ENCODE data around the gene OLIG1. TPM values are rescaled to one million over a fixed set of nuclear protein-coding genes. Genes with fewer than 3 reads are reported as not detected.

The OLIG1 gene
- polyA plus RNA-seq, 3 donors: not detected

DNA sequence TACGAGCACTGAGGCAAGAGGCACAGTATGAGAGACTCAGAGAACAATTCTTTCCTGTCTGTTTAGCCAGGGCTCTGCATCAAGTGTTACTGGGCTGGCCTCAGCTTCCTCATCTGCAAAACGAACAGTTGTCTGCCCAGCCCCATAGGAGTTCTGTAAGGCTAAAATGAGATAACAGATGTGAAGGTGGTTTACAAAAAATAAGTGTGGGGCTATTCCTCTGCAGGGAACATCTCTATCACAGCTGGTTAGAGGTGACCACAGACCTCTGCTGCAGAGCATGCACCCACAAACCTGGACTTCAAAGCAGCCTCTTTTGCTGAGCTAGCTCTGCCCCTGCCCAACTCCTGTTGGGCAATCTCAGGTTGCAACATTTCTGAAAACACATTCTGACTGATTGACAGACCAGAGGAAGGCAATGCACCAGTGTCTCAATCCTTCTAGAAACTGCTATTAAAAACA, 10.5 kb upstream of the OLIG1 start:
- DNase-seq (ENCODE audit: low read depth in 3 of 3, low spot score in 2 of 3): no peak

DNA sequence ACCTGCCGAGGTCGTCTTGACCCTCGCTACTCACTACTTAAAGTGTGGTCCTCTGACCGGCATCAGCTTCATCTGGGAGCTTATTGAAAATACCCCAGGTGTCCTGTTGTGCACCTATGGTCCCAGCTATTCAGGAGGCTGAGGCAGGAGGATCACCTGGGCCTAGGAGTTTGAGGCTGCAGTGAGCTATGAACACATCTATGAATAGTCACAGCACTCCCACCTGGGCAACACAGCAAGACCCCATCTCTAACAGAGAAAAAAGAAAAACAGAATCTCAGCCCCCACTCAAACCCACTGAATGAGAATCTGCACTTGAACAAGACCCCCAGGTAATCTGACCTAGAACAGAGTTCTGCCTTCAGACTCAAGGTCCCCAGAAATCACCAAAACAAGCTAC, 8.7 kb upstream of the OLIG1 start:
- no peak for DNase-seq (ENCODE audit: low read depth in 3 of 3, low spot score in 2 of 3)

DNA sequence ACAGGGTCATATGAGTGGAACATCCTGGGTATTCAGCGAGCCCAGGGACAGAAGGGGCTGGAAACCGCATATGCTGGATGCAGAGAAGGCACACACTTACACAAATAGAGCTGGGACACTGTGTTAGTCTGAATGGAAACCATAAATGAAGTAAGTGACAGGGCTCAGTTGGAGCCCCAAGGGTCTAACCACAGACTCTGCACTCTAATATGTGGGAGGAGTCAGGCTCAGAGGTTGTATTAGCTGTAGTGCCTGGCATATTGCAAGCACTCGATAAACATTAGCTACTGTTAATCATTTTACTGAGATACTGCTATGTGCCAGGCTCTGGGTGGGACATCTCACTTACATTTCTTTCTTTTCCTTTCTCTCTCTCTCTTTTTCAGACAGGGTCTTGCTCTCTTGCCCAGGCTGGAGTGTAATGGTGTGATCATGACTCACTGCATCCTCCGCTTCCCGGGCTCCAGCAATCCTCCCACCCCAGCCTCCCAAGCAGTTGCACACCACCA, 6.5 kb upstream of the OLIG1 start:
- no peak for DNase-seq (ENCODE audit: low read depth in 3 of 3, low spot score in 2 of 3)

DNA sequence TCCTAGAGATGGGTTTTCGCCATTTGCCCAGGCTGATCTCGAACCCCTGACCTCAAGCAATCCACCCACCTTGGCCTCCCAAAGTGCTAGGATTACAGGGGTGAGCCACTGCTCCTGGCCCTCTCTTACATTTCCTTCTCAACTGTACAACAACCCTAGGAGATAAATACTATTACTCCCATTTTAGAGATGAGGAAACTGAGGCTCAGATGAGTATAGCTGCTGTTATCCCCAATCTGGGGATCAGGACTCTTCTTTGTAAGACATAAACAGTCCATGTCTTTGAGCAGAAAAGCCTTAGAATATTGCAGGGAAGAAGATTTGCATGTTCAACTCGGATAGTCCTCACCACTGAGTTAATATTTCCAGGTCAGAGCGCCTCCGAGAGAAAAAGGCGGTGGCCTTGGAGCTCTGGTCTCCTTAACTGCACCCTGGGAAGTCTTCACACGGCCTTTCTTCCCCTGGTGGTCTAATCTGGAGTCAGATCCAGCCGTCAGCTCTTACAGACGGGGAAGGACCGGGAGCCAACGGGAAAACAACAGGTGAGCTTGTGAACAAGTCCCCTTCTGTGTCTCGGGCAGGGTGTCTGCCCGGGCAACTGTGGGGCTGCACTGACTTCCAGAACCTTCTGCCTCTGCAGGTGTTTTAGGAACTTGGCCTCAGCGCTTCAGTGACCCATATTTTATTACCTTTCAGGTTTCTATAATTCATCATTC, 5.9 kb upstream of the OLIG1 start:
- DNase-seq (ENCODE audit: low read depth in 3 of 3, low spot score in 2 of 3): no peak

DNA sequence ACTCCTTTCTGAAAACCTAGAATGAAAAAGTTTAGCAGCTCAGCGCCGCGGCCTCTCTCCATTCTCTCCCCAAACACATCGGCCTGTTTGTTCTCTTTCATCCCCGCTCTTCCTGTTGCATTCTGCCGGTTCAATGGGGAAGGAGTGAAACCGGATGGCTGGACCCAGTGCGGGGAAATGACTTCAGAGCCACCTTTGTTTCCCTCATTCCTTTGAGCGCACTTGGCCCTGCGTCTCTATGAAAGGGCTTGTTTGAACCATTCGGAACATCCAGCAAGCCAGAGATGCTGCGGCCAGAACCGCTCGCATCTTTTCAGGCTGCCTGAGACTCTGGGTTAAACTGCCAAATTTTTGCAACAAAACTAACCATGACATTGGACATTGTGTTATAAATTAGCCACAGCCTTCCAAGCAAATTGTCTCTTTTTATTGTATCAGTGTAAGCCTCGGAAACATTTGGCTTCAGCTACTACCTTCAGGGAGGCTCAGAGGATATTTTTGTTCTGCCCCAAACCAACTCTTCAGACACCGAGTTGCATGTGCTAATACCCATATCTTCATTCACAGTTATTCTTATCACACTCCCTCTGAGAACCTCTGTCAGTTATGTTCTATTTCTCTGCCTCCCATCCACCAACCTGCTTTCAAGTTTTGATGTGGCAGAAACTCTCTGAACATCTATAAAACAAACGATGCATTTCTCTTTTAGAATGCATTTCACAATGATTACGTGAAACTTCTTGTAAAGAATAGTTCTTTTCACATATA, 5.1 kb upstream of the OLIG1 start:
- no peak for DNase-seq (ENCODE audit: low read depth in 3 of 3, low spot score in 2 of 3)

DNA sequence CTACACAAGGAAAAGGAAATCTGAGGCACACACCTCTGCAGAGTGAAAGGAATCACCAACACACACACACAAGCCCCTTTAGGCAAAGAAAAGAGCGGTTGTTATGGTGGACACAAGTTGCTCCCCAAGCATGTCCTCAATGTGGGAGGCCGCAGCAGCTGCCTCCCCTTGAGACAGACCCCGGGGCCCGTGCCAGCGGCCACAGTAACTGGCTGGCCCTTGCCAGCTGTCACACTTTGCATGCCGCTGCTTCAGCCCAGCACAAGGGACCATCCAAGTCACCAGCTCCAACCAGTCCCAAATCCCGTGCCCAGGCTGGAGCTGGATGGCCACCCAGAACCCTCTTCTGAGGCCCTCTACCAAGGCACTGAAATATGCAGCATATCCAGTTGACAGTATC, 2.9 kb upstream of the OLIG1 start:
- no peak for DNase-seq (ENCODE audit: low read depth in 3 of 3, low spot score in 2 of 3)

DNA sequence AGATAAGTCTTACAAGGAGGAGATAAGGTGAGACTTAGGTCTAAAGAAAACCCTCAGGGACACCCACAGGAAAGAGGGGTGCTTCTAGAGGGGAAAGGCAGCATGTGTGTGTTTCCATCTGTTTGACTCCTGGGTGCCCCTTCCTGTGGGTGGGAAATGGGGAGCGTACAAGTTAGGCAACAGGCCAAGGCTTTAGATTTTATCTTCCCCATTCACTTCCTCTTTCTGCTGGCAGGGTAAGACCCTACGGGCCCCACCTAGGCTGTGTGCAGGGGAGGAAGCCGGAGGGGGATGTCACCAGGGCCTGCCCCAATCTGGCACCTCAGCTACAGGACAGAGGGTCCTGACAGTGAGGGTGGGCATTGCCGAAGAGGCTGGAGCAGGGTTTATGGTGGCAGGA, 2.5 kb upstream of the OLIG1 start:
- no peak for DNase-seq (ENCODE audit: low read depth in 3 of 3, low spot score in 2 of 3)

DNA sequence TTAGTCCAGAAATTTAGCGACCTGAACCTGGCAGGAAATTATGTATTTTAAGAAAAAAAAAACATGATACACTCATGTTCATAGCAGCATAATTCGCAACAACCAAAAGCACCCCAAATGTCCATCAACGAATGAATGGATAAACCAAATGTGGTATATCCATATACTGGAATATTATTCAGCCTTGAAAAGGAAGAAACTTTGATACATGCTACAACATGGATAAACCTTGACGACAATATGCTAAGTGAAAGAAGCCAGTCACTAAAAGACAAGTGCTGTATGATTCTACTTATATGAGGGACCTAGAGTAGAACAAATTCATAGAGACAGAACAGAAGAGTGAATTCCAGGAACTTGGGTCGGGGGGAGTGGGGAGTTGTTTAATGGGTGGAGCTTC, 698 bp upstream of the OLIG1 start:
- DNase-seq (ENCODE audit: low read depth in 3 of 3, low spot score in 2 of 3): no peak

DNA sequence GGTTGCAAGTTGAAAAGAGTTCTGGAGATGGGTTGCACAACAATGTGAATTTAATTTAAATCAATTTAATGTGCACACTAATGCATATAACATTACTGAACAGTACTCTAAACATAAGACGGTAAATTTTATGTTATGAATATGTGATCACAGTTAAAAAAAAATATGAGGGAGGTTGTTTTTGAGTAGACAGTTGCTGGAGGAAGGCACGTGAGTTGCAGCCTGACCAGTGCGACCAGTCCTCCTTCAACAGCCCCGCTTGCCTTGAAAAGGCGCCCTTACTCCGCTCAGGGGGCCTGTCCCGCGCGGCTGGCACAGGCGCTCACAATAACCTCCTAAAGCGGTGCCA, 322 bp upstream of the OLIG1 start:
- no peak for DNase-seq (ENCODE audit: low read depth in 3 of 3, low spot score in 2 of 3)

DNA sequence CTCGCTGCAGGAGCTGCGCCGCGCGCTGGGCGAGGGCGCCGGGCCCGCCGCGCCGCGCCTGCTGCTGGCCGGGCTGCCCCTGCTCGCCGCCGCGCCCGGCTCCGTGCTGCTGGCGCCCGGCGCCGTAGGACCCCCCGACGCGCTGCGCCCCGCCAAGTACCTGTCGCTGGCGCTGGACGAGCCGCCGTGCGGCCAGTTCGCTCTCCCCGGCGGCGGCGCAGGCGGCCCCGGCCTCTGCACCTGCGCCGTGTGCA, 730 bp downstream of the OLIG1 start:
- no peak for DNase-seq (ENCODE audit: low read depth in 3 of 3, low spot score in 2 of 3)

DNA sequence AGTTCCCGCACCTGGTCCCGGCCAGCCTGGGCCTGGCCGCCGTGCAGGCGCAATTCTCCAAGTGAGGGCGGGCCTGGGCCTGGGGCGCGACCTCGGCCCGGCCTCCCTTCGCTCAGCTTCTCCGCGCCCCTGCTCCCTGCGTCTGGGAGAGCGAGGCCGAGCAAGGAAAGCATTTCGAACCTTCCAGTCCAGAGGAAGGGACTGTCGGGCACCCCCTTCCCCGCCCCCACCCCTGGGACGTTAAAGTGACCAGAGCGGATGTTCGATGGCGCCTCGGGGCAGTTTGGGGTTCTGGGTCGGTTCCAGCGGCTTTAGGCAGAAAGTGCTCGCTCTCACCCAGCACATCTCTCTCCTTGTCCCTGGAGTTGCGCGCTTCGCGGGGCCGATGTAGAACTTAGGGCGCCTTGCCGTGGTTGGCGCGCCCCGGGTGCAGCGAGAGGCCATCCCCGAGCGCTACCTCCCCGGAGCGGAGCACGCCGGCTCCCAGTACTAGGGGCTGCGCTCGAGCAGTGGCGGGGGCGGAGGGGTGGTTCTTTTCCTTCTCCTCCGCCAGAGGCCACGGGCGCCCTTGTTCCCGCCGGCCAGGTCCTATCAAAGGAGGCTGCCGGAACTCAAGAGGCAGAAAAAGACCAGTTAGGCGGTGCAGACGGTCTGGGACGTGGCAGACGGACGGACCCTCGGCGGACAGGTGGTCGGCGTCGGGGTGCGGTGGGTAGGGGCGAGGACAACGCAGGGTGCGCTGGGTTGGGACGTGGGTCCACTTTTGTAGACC, 1.2 kb downstream of the OLIG1 start:
- no peak for DNase-seq (ENCODE audit: low read depth in 3 of 3, low spot score in 2 of 3)

DNA sequence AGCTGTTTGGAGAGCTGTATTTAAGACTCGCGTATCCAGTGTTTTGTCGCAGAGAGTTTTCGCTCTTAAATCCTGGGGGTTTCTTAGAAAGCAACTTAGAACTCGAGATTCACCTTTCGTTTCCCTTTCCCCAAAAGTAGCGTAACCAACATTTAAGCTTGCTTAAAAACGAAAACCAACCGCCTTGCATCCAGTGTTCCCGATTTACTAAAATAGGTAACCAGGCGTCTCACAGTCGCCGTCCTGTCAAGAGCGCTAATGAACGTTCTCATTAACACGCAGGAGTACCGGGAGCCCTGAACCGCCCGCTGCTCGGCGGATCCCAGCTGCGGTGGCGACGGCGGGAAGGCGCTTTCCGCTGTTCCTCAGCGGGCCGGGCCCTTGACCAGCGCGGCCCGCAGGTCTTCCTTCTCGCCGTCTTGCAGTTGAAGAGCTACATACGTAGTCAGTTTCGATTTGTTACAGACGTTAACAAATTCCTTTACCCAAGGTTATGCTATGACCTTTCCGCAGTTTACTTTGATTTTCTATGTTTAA, 1.9 kb downstream of the OLIG1 start:
- DNase-seq (ENCODE audit: low read depth in 3 of 3, low spot score in 2 of 3): no peak

DNA sequence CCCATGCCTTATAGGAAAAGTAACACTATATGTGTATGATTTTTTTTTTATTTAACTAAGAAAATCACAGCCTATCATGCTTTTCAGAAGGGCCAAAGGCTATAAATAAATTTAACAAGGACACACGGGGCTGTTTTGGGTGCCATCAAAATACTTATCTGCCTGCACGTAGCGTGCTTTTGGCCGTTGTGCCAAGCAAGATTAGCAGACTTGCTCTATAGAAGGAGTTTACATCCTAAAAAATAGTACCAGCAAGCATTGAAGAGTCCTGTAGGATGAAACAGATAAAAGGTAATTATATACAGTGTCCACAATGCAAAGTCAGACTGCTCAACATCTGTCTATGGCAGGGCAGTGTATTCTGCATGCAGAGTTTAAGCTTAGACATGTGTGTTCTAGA, 3.7 kb downstream of the OLIG1 start:
- no peak for DNase-seq (ENCODE audit: low read depth in 3 of 3, low spot score in 2 of 3)

DNA sequence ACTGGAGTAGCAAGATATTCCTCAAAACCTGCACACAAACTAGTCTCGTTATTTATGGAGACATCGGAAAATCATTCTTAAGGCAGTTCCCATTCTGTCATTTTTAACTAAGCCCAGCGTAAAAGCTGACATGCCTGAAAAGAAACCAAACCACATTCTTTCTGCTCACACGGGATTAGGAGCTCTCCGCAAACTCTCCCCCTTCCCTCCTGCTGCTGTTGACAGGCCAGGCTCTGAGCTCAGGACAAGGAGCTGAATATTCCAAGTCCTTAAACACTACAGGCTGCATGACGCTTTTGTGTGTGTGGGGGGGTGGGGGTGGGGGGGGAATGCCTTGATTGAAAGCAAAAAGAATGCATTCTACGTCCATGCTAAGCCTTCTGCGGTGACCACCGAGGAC, 5.2 kb downstream of the OLIG1 start:
- no peak for DNase-seq (ENCODE audit: low read depth in 3 of 3, low spot score in 2 of 3)

DNA sequence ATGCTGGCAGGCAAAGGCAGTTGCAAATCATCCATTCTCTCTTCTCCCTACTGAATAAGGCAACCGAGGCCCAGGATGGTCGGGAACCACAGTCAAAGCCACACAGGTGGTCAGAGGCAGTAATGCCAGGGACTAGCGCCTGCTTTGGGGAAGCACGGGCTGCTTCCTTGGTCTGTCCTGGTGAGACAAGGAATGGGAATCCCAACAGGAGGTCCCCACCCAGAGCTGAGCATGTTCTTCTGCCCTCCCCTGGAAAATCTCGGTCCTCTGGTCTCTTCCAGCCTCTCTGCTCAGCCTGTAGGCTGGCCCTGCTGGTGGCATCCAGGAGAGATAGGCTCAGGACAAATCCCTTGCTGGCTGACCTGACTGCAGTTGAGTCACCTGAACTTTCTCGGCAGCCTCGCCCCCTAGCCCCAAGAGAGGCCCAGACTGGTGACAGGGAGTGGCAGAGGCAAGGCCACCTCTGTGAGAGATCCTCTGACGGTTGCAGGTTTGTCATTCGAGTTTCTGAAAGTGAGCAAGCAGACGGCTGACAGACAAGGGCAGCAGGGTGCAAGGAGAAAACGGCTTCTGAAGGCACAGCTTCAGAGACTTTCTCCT, 5.8 kb downstream of the OLIG1 start:
- no peak for DNase-seq (ENCODE audit: low read depth in 3 of 3, low spot score in 2 of 3)

DNA sequence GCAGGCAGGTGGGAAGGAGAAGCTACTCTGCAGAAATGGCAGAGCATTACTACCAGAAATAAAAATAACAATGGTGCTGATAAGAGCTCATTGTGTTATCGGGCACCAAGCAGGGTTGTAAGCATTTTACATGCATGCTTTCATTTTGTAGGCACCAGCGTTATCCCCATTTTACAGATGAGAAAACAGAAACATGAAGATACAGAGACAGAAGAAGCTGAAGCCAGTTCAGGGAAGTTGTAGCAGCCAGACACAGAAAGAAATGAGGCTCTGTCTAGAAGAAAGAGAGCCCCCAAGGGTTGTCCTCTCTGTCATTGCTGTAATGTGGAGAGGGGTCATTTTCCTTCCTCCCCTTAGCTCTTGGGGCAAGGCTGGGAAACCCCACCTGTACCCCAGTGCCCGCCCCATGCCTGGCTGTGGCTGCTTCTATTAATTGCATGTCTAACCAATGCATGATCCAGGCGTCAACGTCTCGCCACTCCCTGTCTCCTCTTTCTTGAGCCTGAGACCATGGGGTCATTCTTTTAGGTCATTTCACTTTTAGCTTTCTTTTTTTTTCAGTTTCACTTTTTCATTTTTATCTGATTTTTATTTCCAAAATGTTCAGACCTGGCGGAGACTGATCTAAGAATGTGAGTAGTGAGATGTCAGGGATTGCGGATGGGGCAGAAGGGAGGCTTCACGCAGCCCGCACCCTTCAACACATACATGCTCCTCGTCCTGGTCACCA, 6.8 kb downstream of the OLIG1 start:
- DNase-seq (ENCODE audit: low read depth in 3 of 3, low spot score in 2 of 3): no peak

DNA sequence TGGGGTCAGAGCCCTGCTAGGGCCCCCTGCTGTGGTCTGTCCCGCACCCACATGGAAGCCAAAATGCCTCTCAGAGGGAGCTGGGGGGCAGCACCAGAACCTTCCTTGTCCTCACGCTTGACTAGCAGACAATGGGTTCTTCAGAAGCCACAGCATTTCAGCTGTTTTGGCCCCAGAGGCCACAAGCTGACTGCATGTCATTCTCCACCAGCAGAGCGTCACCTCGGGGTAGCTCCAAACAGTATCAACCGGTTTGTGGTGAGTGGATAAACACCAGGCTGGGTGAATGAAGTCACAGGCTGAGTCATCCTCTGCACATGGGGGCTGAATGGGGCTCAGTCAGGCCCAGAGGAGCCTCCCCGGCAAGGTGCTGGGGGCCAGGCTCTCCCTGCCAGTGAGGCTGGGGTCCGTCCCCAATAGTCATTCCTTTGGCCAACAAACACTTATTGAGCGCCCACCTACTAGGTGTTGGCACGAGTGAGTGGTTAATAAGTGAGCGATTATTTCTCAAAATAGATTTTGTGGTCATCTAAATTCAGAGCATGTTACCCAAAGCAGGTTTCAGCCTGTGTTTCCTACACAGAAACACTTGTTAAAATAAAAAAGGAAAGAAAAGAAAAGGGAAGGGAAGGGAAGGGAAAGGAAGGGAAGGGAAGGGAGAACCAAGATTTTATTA, 9.1 kb downstream of the OLIG1 start:
- no peak for DNase-seq (ENCODE audit: low read depth in 3 of 3, low spot score in 2 of 3)

DNA sequence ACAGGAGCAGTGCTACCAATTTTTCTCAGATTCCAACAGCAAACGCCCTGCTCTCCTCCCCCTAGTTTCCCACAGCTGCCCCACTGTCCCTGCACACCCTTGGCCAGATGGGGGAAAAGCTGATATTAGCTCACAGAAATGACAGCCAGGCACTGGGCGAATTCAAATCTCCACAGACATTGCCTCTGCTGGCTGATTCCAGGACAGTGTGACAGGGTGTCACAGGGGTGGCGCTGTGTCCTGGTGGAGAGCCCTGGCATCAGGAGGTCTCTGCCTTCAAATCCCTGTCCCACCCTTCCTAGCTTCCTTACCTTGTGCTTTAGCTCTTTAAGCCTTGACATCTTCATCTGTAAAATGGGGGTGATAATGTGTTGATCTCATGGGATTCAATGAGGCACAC, 10.4 kb downstream of the OLIG1 start:
- DNase-seq (ENCODE audit: low read depth in 3 of 3, low spot score in 2 of 3): no peak

DNA sequence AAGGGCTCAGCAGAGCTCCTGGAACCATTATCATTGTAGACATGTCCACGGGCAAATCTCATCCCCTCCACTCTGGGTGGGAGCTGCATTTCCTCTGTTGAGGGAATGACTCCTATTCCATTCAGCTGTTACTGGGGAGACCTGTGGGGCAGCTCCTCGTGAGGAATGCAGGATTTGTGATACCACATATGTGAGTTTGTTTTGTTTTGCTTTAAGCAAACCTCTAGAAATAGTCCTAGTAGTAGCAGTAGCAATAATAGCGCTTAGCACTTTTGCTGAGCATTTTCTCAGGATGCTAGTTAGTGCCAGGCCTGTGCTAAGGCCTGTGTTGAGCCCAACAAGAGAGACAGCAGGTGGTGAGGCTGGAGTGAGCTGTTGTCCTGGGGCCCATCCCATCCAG, 10.8 kb downstream of the OLIG1 start:
- no peak for DNase-seq (ENCODE audit: low read depth in 3 of 3, low spot score in 2 of 3)

DNA sequence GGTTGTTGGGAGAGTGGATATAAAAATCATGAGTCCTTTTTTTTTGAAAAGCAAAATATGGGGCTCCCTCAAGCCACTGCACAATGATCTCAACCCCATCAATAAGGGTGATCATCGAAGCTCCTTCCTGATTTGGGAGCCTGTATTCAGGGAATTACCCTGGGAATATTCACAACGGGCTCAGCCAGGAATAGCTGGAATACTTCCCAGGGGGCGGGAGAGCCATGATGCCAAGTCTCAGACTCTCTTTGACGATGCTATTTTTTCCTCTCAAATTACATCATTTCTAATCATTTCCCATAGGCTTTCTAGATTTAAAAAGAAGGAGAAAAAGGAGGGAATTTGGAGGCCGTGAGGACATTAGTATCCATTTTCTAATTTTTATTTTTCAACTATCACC, 18.4 kb downstream of the OLIG1 start:
- DNase-seq (ENCODE audit: low read depth in 3 of 3, low spot score in 2 of 3): no peak

Measured in right renal cortex interstitium (tissue), 3 donors.